H9 (cell line): Measurements from ENCODE around the gene GGA1. TPM values are rescaled to one million over a fixed set of nuclear protein-coding genes. Genes with fewer than 3 reads are reported as not detected.

ENCODE experiments used
- DNase-seq: peaks from one replicate; pipeline ENCODE4 v3.0.0-alpha.2; 2017
- H2AFZ ChIP-seq: one replicate; pipeline ENCODE4 v1.6.1; 2013; ENCODE audit warnings: mild to moderate bottlenecking, low read length, control low read depth, moderate library complexity
- H2AK5ac ChIP-seq: 2 replicates; pipeline ENCODE4 v1.6.1; 2013; ENCODE audit warnings: low read length, control low read depth, mixed read lengths; ENCODE audit not compliant: insufficient read length
- H2BK120ac ChIP-seq: one replicate; pipeline ENCODE4 v1.6.1; 2013; ENCODE audit warnings: low read depth, mild to moderate bottlenecking, low read length, control low read depth, inconsistent platforms; ENCODE audit not compliant: poor library complexity, severe bottlenecking
- H2BK12ac ChIP-seq: 2 replicates; pipeline ENCODE4 v1.6.1; 2013; ENCODE audit warnings: low read length, control low read depth, mixed read lengths, low read depth; ENCODE audit not compliant: insufficient read length
- H2BK15ac ChIP-seq: 2 replicates; pipeline ENCODE4 v1.6.1; 2013; ENCODE audit warnings: low read depth, low read length, control low read depth
- H2BK20ac ChIP-seq: one replicate; pipeline ENCODE4 v1.6.1; 2013; ENCODE audit warnings: low read depth, mild to moderate bottlenecking, low read length, control low read depth, inconsistent platforms; ENCODE audit not compliant: poor library complexity, severe bottlenecking
- H2BK5ac ChIP-seq: 2 replicates; pipeline ENCODE4 v1.6.1; 2013; ENCODE audit warnings: low read length, control low read depth, mixed read lengths; ENCODE audit not compliant: insufficient read length
- H3K14ac ChIP-seq: 2 replicates; pipeline ENCODE4 v1.6.1; 2013; ENCODE audit warnings: low read length, control low read depth; ENCODE audit not compliant: insufficient read depth
- H3K18ac ChIP-seq: 2 replicates; pipeline ENCODE4 v1.6.1; 2013; ENCODE audit warnings: low read depth, mild to moderate bottlenecking, mixed read lengths, low read length, control low read depth; ENCODE audit not compliant: insufficient read length
- H3K23ac ChIP-seq: 2 replicates; pipeline ENCODE4 v1.6.1; 2013; ENCODE audit warnings: low read length, control low read depth, mixed read lengths, low read depth; ENCODE audit not compliant: insufficient read length
- H3K23me2 ChIP-seq: 2 replicates; pipeline ENCODE4 v1.6.1; 2013; ENCODE audit warnings: low read depth, mild to moderate bottlenecking, mixed read lengths, low read length, control low read depth; ENCODE audit not compliant: insufficient read length, poor library complexity, severe bottlenecking
- H3K27ac ChIP-seq: 2 replicates; pipeline ENCODE4 v1.5.1; 2013; ENCODE audit warnings: low read length, control low read depth, mixed read lengths, low read depth; ENCODE audit not compliant: insufficient read length
- H3K27me3 ChIP-seq: 2 replicates; pipeline ENCODE4 v1.6.1; 2013; ENCODE audit warnings: low read length, control low read depth, inconsistent platforms; ENCODE audit not compliant: insufficient read depth
- H3K4ac ChIP-seq: 2 replicates; pipeline ENCODE4 v1.6.1; 2013; ENCODE audit warnings: low read depth, mild to moderate bottlenecking, control low read depth, inconsistent platforms, low read length, moderate library complexity
- H3K4me1 ChIP-seq: 2 replicates; pipeline ENCODE4 v1.6.1; 2013; ENCODE audit warnings: low read length, control low read depth, inconsistent platforms; ENCODE audit not compliant: insufficient read depth
- H3K4me2 ChIP-seq: 2 replicates; pipeline ENCODE4 v1.6.1; 2013; ENCODE audit warnings: low read length, control low read depth, mixed read lengths; ENCODE audit not compliant: insufficient read length, insufficient read depth
- H3K56ac ChIP-seq: 2 replicates; pipeline ENCODE4 v1.6.1; 2013; ENCODE audit warnings: low read depth, mild to moderate bottlenecking, mixed read lengths, low read length, control low read depth; ENCODE audit not compliant: insufficient read length
- H3K79me1 ChIP-seq: 2 replicates; pipeline ENCODE4 v1.6.1; 2013; ENCODE audit warnings: low read depth, mild to moderate bottlenecking, moderate library complexity, low read length, control low read depth, inconsistent platforms; ENCODE audit not compliant: insufficient read depth, poor library complexity, severe bottlenecking
- H3K79me2 ChIP-seq: 2 replicates; pipeline ENCODE4 v1.6.1; 2013; ENCODE audit warnings: low read length, control low read depth, inconsistent platforms; ENCODE audit not compliant: insufficient read depth
- H3K9ac ChIP-seq: 2 replicates; pipeline ENCODE4 v1.6.1; 2013; ENCODE audit warnings: low read length, control low read depth, mixed read lengths; ENCODE audit not compliant: insufficient read length; ENCODE audit errors: extremely low read depth
- H3K9me3 ChIP-seq: one replicate; pipeline ENCODE4 v1.6.1; 2013; ENCODE audit warnings: low read depth, low read length, inconsistent platforms; ENCODE audit not compliant: control insufficient read depth
- H3T11ph ChIP-seq: one replicate; pipeline ENCODE4 v1.6.1; 2013; ENCODE audit warnings: mild to moderate bottlenecking, low read length, control low read depth, inconsistent platforms
- H4K20me1 ChIP-seq: one replicate; pipeline ENCODE4 v1.6.1; 2013; ENCODE audit not compliant: control insufficient read depth, insufficient read length, insufficient read depth
- H4K5ac ChIP-seq: 2 replicates; pipeline ENCODE4 v1.6.1; 2013; ENCODE audit warnings: low read depth, mild to moderate bottlenecking, mixed read lengths, low read length, control low read depth; ENCODE audit not compliant: insufficient read length
- H4K8ac ChIP-seq: replicated peaks from 2 replicates; pipeline ENCODE4 v1.6.1; 2013; ENCODE audit warnings: low read length, control low read depth, mixed read lengths, low read depth; ENCODE audit not compliant: insufficient read length
- H4K91ac ChIP-seq: 2 replicates; pipeline ENCODE4 v1.6.1; 2013; ENCODE audit warnings: low read depth, mild to moderate bottlenecking, moderate library complexity, mixed read lengths, low read length, control low read depth; ENCODE audit not compliant: insufficient read length
- H3K27ac Mint-ChIP-seq, 3 experiments: 2 replicates in 2 of 3; 3 replicates in 1 of 3; pipeline ENCODE4 v1.8.0; 2020 to 2021; ENCODE audit warnings: mixed read lengths in 3 of 3, mild to moderate bottlenecking in 1 of 3, moderate library complexity in 1 of 3
- H3K27me3 Mint-ChIP-seq: 2 replicates; pipeline ENCODE4 v1.8.0; 2021; ENCODE audit warnings: low read depth, mild to moderate bottlenecking, moderate library complexity, mixed read lengths
- H3K36me3 Mint-ChIP-seq, 3 experiments: 2 replicates in 2 of 3; 3 replicates in 1 of 3; pipeline ENCODE4 v1.8.0; 2020 to 2021; ENCODE audit warnings: low read depth in 3 of 3, mixed read lengths in 3 of 3; ENCODE audit not compliant: insufficient read depth in 1 of 3
- H3K4me1 Mint-ChIP-seq, 2 experiments: 2 replicates each; pipeline ENCODE4 v1.8.0; 2020; ENCODE audit warnings: mixed read lengths in 2 of 2
- H3K4me3 Mint-ChIP-seq, 2 experiments: 2 replicates in 1 of 2; 3 replicates in 1 of 2; pipeline ENCODE4 v1.8.0; 2020 to 2021; ENCODE audit warnings: mild to moderate bottlenecking in 2 of 2, mixed read lengths in 2 of 2, moderate library complexity in 1 of 2
- H3K9me3 Mint-ChIP-seq, 2 experiments: 2 replicates in 1 of 2; 3 replicates in 1 of 2; pipeline ENCODE4 v1.8.0; 2020; ENCODE audit warnings: mild to moderate bottlenecking in 2 of 2, mixed read lengths in 2 of 2, moderate library complexity in 1 of 2
- CTCF ChIP-seq: fragments of 200-600 bp; sonication (generic); conservative IDR thresholded peaks from 3 replicates; pipeline ENCODE4 v1.8.0; 2021; ENCODE audit warnings: antibody characterized with exemption, mild to moderate bottlenecking
- WGBS: extraction: QIAGEN DNeasy Blood & Tissue Kit; methylation state at CpG from one replicate; pipeline ENCODE4 v1.1.7; 2013; ENCODE audit warnings: missing lambda C conversion rate, low lambda C conversion rate, mixed read lengths; ENCODE audit not compliant: insufficient read length; ENCODE audit errors: extremely low coverage; 5-methylcytosine and 5-hydroxymethylcytosine counted together
- total RNA-seq: library from RNA; stranded (reverse); gene quantifications from 2 replicates; pipeline ENCODE4 v1.2.1, GENCODE V29; 2021

GGA1 gene
- total RNA-seq, 1 experiment from 2014 or later: 61.7 TPM

GRCh38 chr22:37571258-37571991 lies 37.2 kb upstream of the GGA1 start:
- Histone ChIP-seq H2BK120ac (no peak overlapping the region), H3K27me3 (no peaks in the 10 kb centered on the region), H3K27ac (no peak overlapping the region), H3K4ac (no peak overlapping the region), H2BK12ac (no peak overlapping the region), H3K9me3 (no peaks in the 10 kb centered on the region), H3K9ac (no peak overlapping the region), H3K14ac (no peak overlapping the region; the same call in 1 of the 2 replicates), H4K91ac (no peak overlapping the region), H4K20me1 (no peaks in the 10 kb centered on the region), H3K23ac (no peak overlapping the region), H2BK20ac (no peak overlapping the region), H2AK5ac (no peak overlapping the region), H4K5ac (no peak overlapping the region), H2BK5ac (no peak overlapping the region), H3K4me2 (no peak overlapping the region), H4K8ac (no peak overlapping the region), H3K79me1 (no peaks in the 10 kb centered on the region), H3K4me1 (peaks cover 8% of the 10 kb centered on the region; the same call in 1 of the 2 replicates), H3K23me2 (no peaks in the 10 kb centered on the region), H3K18ac (no peak overlapping the region), H3T11ph (no peak overlapping the region), H2AFZ (no peak overlapping the region), H2BK15ac (no peak overlapping the region), H3K79me2 (no peaks in the 10 kb centered on the region), H3K56ac (no peak overlapping the region)
- no peak overlapping the region for H3K27ac Mint-ChIP-seq
- H3K9me3 Mint-ChIP-seq: no peaks in the 10 kb centered on the region; a peak in 1 of 5 replicates
- peaks cover 0 to 9% (median 0%) of the 10 kb centered on the region in 3 experiments; a peak in 3 of 7 replicates for H3K36me3 Mint-ChIP-seq
- DNase-seq: no peak
- no peak overlapping the region for H3K4me3 Mint-ChIP-seq
- H3K27me3 Mint-ChIP-seq: peaks cover 6% of the 10 kb centered on the region
- TF ChIP-seq CTCF: peak; percentile 16; the same call in 1 of the 3 replicates
- no CpG with 5 or more reads among the region's 16 CpGs for WGBS
- H3K4me1 Mint-ChIP-seq: peaks cover 22 to 24% of the 10 kb centered on the region in 2 experiments
